ENCODE results near the gene NLRP5. TPM values are rescaled to one million over a fixed set of nuclear protein-coding genes. Genes with fewer than 3 reads are reported as not detected.
A peak's percentile ranks its signal among the peaks of the same experiment; 100 is the strongest.
"Not testable (repeated sequence)": the region's sequence is repeated elsewhere in the genome, so short reads cannot be mapped to it uniquely, and the experiment has no call there.

NLRP5 gene
- total RNA-seq, 1 experiment from 2014 or later, result not detected

- Histone ChIP-seq H3K9me3 (ENCODE audit: insufficient read depth, low read depth) (no peaks in the 10 kb centered on the region), H3K4me1 (replicated peaks; ENCODE audit: insufficient read depth) (peaks cover 4% of the 10 kb centered on the region), H3K36me3 (ENCODE audit: low read depth) (no peaks in the 10 kb centered on the region; the same call in 1 of the 2 replicates), H3K27ac (no peak overlapping the region), H3K4me3 (no peak overlapping the region), H3K4me2 (no peak overlapping the region), H3K79me2 (ENCODE audit: low read depth) (peaks cover 83% of the 10 kb centered on the region), H3K27me3 (ENCODE audit: insufficient read depth, low read depth) (no peaks in the 10 kb centered on the region), H2AFZ (no peak overlapping the region), H3K9me2 (ENCODE audit: insufficient read depth) (no peaks in the 10 kb centered on the region), H4K20me1 (ENCODE audit: insufficient read depth) (peaks cover 79% of the 10 kb centered on the region), H3F3A (ENCODE audit: insufficient read depth, low read depth) (peaks cover 3% of the 10 kb centered on the region; the same call in 1 of the 2 replicates)
- TF ChIP-seq CTCF (conservative IDR thresholded peaks at IDR 0.05) (peak; percentile 59), EZH2 (IDR thresholded peaks at IDR 0.05; ENCODE audit: low read depth) (no peak)
- BruUV-seq (replicated peaks), result no TSS peak
- ChIA-PET POLR2A (ENCODE audit: unreplicated experiment) (no interaction called here), CTCF (interaction anchor here (0.6 kb wide), 1 partner anchor 149 kb away, joined by 3 read pairs; no protein-coding TSS in a partner anchor)
- DNase-seq, result peak; percentile 22 to 34
- intact Hi-C loops (cut with micrococcal nuclease; ENCODE audit: unreplicated experiment), result no loop called here
Measured at GRCh38 chr19:56105090-56105701, 118.6 kb downstream of the NLRP5 start.

GRCh38 chr19:56105831-56106396 is 119.3 kb downstream of the NLRP5 start:
- POLR2A ChIA-PET (ENCODE audit: unreplicated experiment); H3K4me3 ChIP-seq; H3K9me3 ChIP-seq (ENCODE audit: insufficient read depth, low read depth); H3K27ac ChIP-seq; DNase-seq; H3F3A ChIP-seq (ENCODE audit: insufficient read depth, low read depth); CTCF ChIA-PET; intact Hi-C loops (cut with micrococcal nuclease; ENCODE audit: unreplicated experiment); BruUV-seq (replicated peaks); H3K4me2 ChIP-seq; H3K27me3 ChIP-seq (ENCODE audit: insufficient read depth, low read depth); H3K36me3 ChIP-seq (ENCODE audit: low read depth); H2AFZ ChIP-seq; H3K9me2 ChIP-seq (ENCODE audit: insufficient read depth): not testable (repeated sequence)
- peaks cover 84% of the 10 kb centered on the region for H4K20me1 ChIP-seq (ENCODE audit: insufficient read depth)
- peaks cover 11% of the 10 kb centered on the region for H3K4me1 ChIP-seq (replicated peaks; ENCODE audit: insufficient read depth)
- H3K79me2 ChIP-seq (ENCODE audit: low read depth), result peaks cover 90% of the 10 kb centered on the region

GRCh38 chr19:56106397-56106849 is 119.8 kb downstream of the NLRP5 start:
- CTCF ChIA-PET, result no interaction called here

More at GRCh38 chr19:56106397-56106849, 119.8 kb downstream of the NLRP5 start:
- Histone ChIP-seq H3K27me3 (ENCODE audit: insufficient read depth, low read depth) (no peaks in the 10 kb centered on the region), H3K9me2 (ENCODE audit: insufficient read depth) (no peaks in the 10 kb centered on the region), H3K4me1 (replicated peaks; ENCODE audit: insufficient read depth) (peaks cover 17% of the 10 kb centered on the region), H3K27ac (no peak overlapping the region), H2AFZ (no peak overlapping the region), H3K4me3 (no peak overlapping the region), H3K36me3 (ENCODE audit: low read depth) (no peaks in the 10 kb centered on the region; the same call in 1 of the 2 replicates), H3K9me3 (ENCODE audit: insufficient read depth, low read depth) (no peaks in the 10 kb centered on the region), H3K79me2 (ENCODE audit: low read depth) (peaks cover 91% of the 10 kb centered on the region), H3K4me2 (no peak overlapping the region), H3F3A (ENCODE audit: insufficient read depth, low read depth) (peaks cover 7% of the 10 kb centered on the region; the same call in 1 of the 2 replicates), H4K20me1 (ENCODE audit: insufficient read depth) (peaks cover 85% of the 10 kb centered on the region)
- POLR2A ChIA-PET (ENCODE audit: unreplicated experiment), result no interaction called here
- no peak for DNase-seq
- TF ChIP-seq EZH2 (IDR thresholded peaks at IDR 0.05; ENCODE audit: low read depth) (no peak), CTCF (conservative IDR thresholded peaks at IDR 0.05) (no peak)
- intact Hi-C loops (cut with micrococcal nuclease; ENCODE audit: unreplicated experiment), result no loop called here
- BruUV-seq (replicated peaks), result no TSS peak
